Hepatocyte (in vitro differentiated cells): Measurements from ENCODE around the gene CD72. TPM values are rescaled to one million over a fixed set of nuclear protein-coding genes. Genes with fewer than 3 reads are reported as not detected.

Experiments used
- DNase-seq: peaks from one replicate; pipeline ENCODE4 v3.0.0-alpha.2; 2016; ENCODE audit warnings: low spot score
- H2AFZ ChIP-seq: fragments of 200-600 bp; sonication (generic); 2 replicates; pipeline ENCODE4 v1.6.0; 2016; ENCODE audit warnings: antibody characterized with exemption, mild to moderate bottlenecking
- H3K27ac ChIP-seq: fragments of 200-600 bp; sonication (generic); 2 replicates; pipeline ENCODE4 v1.5.1; 2016; ENCODE audit warnings: mild to moderate bottlenecking
- H3K27me3 ChIP-seq: fragments of 200-600 bp; sonication (generic); 2 replicates; pipeline ENCODE4 v1.6.1; 2016
- H3K36me3 ChIP-seq: fragments of 200-600 bp; sonication (generic); replicated peaks from 2 replicates; pipeline ENCODE4 v1.5.1; 2016; ENCODE audit warnings: low read depth; ENCODE audit not compliant: insufficient read depth
- H3K4me1 ChIP-seq: fragments of 200-600 bp; sonication (generic); 2 replicates; pipeline ENCODE4 v1.5.1; 2016; ENCODE audit warnings: mild to moderate bottlenecking, moderate library complexity; ENCODE audit not compliant: insufficient read depth
- H3K4me2 ChIP-seq: fragments of 200-600 bp; sonication (generic); 2 replicates; pipeline ENCODE4 v1.6.0; 2016
- H3K4me3 ChIP-seq: fragments of 200-600 bp; sonication (generic); 2 replicates; pipeline ENCODE4 v1.5.1; 2016; ENCODE audit warnings: mild to moderate bottlenecking
- H3K79me2 ChIP-seq: fragments of 200-600 bp; sonication (generic); 2 replicates; pipeline ENCODE4 v1.6.0; 2017; ENCODE audit warnings: mild to moderate bottlenecking
- H3K9me2 ChIP-seq: fragments of 200-600 bp; sonication (generic); replicated peaks from 2 replicates; pipeline ENCODE4 v1.6.0; 2017; ENCODE audit warnings: mild to moderate bottlenecking; ENCODE audit not compliant: insufficient read depth
- H3K9me3 ChIP-seq: fragments of 200-600 bp; sonication (generic); 2 replicates; pipeline ENCODE4 v1.5.1; 2016; ENCODE audit warnings: low read depth, mild to moderate bottlenecking
- H4K20me1 ChIP-seq: fragments of 200-600 bp; sonication (generic); 2 replicates; pipeline ENCODE4 v1.6.0; 2016; ENCODE audit warnings: mild to moderate bottlenecking; ENCODE audit not compliant: insufficient read depth, poor library complexity, severe bottlenecking
- CTCF ChIP-seq: fragments of 200-600 bp; sonication (generic); IDR thresholded peaks from 2 replicates; pipeline ENCODE4 v1.5.1; 2016; ENCODE audit warnings: antibody characterized with exemption, mild to moderate bottlenecking; ENCODE audit not compliant: poor library complexity
- EZH2 ChIP-seq: fragments of 200-600 bp; sonication (generic); IDR thresholded peaks from 2 replicates; pipeline ENCODE4 v1.6.1; 2016; ENCODE audit warnings: antibody characterized with exemption, mild to moderate bottlenecking, borderline replicate concordance
- EZH2phosphoT487 ChIP-seq: fragments of 200-600 bp; sonication (generic); IDR thresholded peaks from one replicate; pipeline ENCODE4 v1.6.1; 2018; ENCODE audit warnings: antibody characterized with exemption, mild to moderate bottlenecking, low read depth, moderate library complexity; ENCODE audit not compliant: unreplicated experiment, severe bottlenecking
- WGBS: methylation state at CpG from one replicate; pipeline ENCODE4 v1.1.6; 2016; ENCODE audit warnings: low lambda C conversion rate; ENCODE audit errors: missing lambda C conversion rate; 5-methylcytosine and 5-hydroxymethylcytosine counted together
- polyA plus RNA-seq: library from polyadenylated mRNA; unstranded; fragments of >200 nt; fragmentation: Nextera tagmentation; extraction: Ambion mirVana; gene quantifications from 2 replicates; pipeline ENCODE4 v1.2.1, GENCODE V29; 2016
- total RNA-seq: library from RNA; depleted of rRNA; stranded (reverse); fragments of >200 nt; gene quantifications from 2 replicates; pipeline ENCODE4 v1.2.3, GENCODE V29; 2014

CD72 gene
- total and polyA plus RNA-seq, 2 experiments from 2014 or later: 1.1 to 1.9 TPM

- Histone ChIP-seq H3K27ac (no peak overlapping the region), H3K27me3 (no peaks in the 10 kb centered on the region), H3K9me3 (no peaks in the 10 kb centered on the region), H3K79me2 (no peaks in the 10 kb centered on the region), H3K4me3 (no peak overlapping the region), H4K20me1 (no peaks in the 10 kb centered on the region), H3K9me2 (no peaks in the 10 kb centered on the region), H2AFZ (no peak overlapping the region), H3K36me3 (no peaks in the 10 kb centered on the region), H3K4me1 (peaks cover 5% of the 10 kb centered on the region), H3K4me2 (no peak overlapping the region)
- DNase-seq: no peak
- 95% methylated on average over 2 of the region's 2 CpGs for WGBS
- TF ChIP-seq EZH2 (no peak), CTCF (no peak), EZH2phosphoT487 (no peak)
These were observed 35.4 kb upstream of the CD72 start for GRCh38 chr9:35653611-35654010.

- Histone ChIP-seq H3K9me3 (no peaks in the 10 kb centered on the region), H3K27me3 (no peaks in the 10 kb centered on the region), H3K79me2 (no peaks in the 10 kb centered on the region), H3K4me1 (peaks cover 5% of the 10 kb centered on the region), H3K4me2 (no peak overlapping the region), H3K9me2 (no peaks in the 10 kb centered on the region), H4K20me1 (no peaks in the 10 kb centered on the region), H3K36me3 (no peaks in the 10 kb centered on the region), H2AFZ (no peak overlapping the region), H3K4me3 (no peak overlapping the region), H3K27ac (peak overlapping the region; percentile 86)
- no peak for DNase-seq
- WGBS: 87% methylated on average over 8 of the region's 8 CpGs
- TF ChIP-seq EZH2phosphoT487 (no peak), CTCF (no peak), EZH2 (no peak)
These were observed 34.6 kb upstream of the CD72 start for GRCh38 chr9:35652829-35653209.

GRCh38 chr9:35651956-35652828 lies 34.0 kb upstream of the CD72 start:
- H3K4me3 ChIP-seq: no peak overlapping the region
- H4K20me1 ChIP-seq: no peaks in the 10 kb centered on the region
- H3K79me2 ChIP-seq: no peaks in the 10 kb centered on the region
- H3K4me1 ChIP-seq: peaks cover 8% of the 10 kb centered on the region
- H3K27me3 ChIP-seq: no peaks in the 10 kb centered on the region
- no peak overlapping the region for H3K4me2 ChIP-seq
- no peak overlapping the region for H2AFZ ChIP-seq
- no peaks in the 10 kb centered on the region for H3K9me3 ChIP-seq
- no peaks in the 10 kb centered on the region for H3K9me2 ChIP-seq
- no peaks in the 10 kb centered on the region for H3K36me3 ChIP-seq
- peak; percentile 65 for DNase-seq
- H3K27ac ChIP-seq: peak overlapping the region; percentile 91
- 79% methylated on average over 7 of the region's 7 CpGs for WGBS
- TF ChIP-seq CTCF (no peak), EZH2 (no peak), EZH2phosphoT487 (no peak)
